ENCODE measurements around the gene GTF3A. TPM values are rescaled to one million over a fixed set of nuclear protein-coding genes. Genes with fewer than 3 reads are reported as not detected.
A peak's percentile ranks its signal among the peaks of the same experiment; 100 is the strongest.

GTF3A gene
- total RNA-seq, 1 donor from 2014 or later, result 75.9 TPM

GRCh38 chr13:27389891-27390290 lies 34.5 kb upstream of the GTF3A start:
- Mint-ChIP-seq H3K9me3 (ENCODE audit: low read depth) (no peaks in the 10 kb centered on the region), H3K4me3 (ENCODE audit: low read depth) (no peak overlapping the region), H3K4me1 (ENCODE audit: low read depth) (peaks cover 15% of the 10 kb centered on the region), H3K27me3 (peaks cover 3% of the 10 kb centered on the region), H3K27ac (no peak overlapping the region), H3K36me3 (ENCODE audit: insufficient read depth) (no peaks in the 10 kb centered on the region)
- no peak for TF ChIP-seq CTCF (IDR thresholded peaks at IDR 0.05; ENCODE audit: unreplicated experiment)
- no peak for DNase-seq (ENCODE audit: low spot score, unreplicated experiment)

- DNase-seq (ENCODE audit: low spot score, unreplicated experiment), result no peak
- no peaks in the 10 kb centered on the region for H3K9me3 Mint-ChIP-seq (ENCODE audit: low read depth)
- TF ChIP-seq CTCF (IDR thresholded peaks at IDR 0.05; ENCODE audit: unreplicated experiment), result no peak
- no peak overlapping the region for H3K4me3 Mint-ChIP-seq (ENCODE audit: low read depth)
- H3K4me1 Mint-ChIP-seq (ENCODE audit: low read depth), result peaks cover 27% of the 10 kb centered on the region
- H3K36me3 Mint-ChIP-seq (ENCODE audit: insufficient read depth), result no peaks in the 10 kb centered on the region
- no peaks in the 10 kb centered on the region for H3K27me3 Mint-ChIP-seq
- H3K27ac Mint-ChIP-seq, result no peak overlapping the region
Measured at GRCh38 chr13:27391471-27391870, 32.9 kb upstream of the GTF3A start.

- no peak for DNase-seq (ENCODE audit: low spot score, unreplicated experiment)
- Mint-ChIP-seq H3K27ac (no peak overlapping the region), H3K4me3 (ENCODE audit: low read depth) (no peak overlapping the region), H3K9me3 (ENCODE audit: low read depth) (no peaks in the 10 kb centered on the region), H3K4me1 (ENCODE audit: low read depth) (peaks cover 23% of the 10 kb centered on the region), H3K36me3 (ENCODE audit: insufficient read depth) (no peaks in the 10 kb centered on the region), H3K27me3 (no peaks in the 10 kb centered on the region)
- no peak for TF ChIP-seq CTCF (IDR thresholded peaks at IDR 0.05; ENCODE audit: unreplicated experiment)
Measured at GRCh38 chr13:27393101-27393500, 31.3 kb upstream of the GTF3A start.

- no peak overlapping the region for H3K4me3 Mint-ChIP-seq (ENCODE audit: low read depth)
Measured at GRCh38 chr13:27395007-27395510, 29.4 kb upstream of the GTF3A start.

GRCh38 chr13:27396252-27396846 lies 28.1 kb upstream of the GTF3A start:
- no peak overlapping the region for H3K4me3 Mint-ChIP-seq (ENCODE audit: low read depth)
- TF ChIP-seq CTCF (IDR thresholded peaks at IDR 0.05; ENCODE audit: unreplicated experiment), result no peak
- no peak for DNase-seq (ENCODE audit: low spot score, unreplicated experiment)
- H3K4me1 Mint-ChIP-seq (ENCODE audit: low read depth), result peaks cover 18% of the 10 kb centered on the region
- peak overlapping the region; percentile 66 for H3K27ac Mint-ChIP-seq
- H3K9me3 Mint-ChIP-seq (ENCODE audit: low read depth), result no peaks in the 10 kb centered on the region
- no peaks in the 10 kb centered on the region for H3K27me3 Mint-ChIP-seq
- H3K36me3 Mint-ChIP-seq (ENCODE audit: insufficient read depth), result no peaks in the 10 kb centered on the region

More at GRCh38 chr13:27395007-27395510, 29.4 kb upstream of the GTF3A start:
- no peak for DNase-seq (ENCODE audit: low spot score, unreplicated experiment)
- Mint-ChIP-seq H3K9me3 (ENCODE audit: low read depth) (no peaks in the 10 kb centered on the region), H3K36me3 (ENCODE audit: insufficient read depth) (no peaks in the 10 kb centered on the region), H3K4me1 (ENCODE audit: low read depth) (peaks cover 15% of the 10 kb centered on the region), H3K27ac (no peak overlapping the region), H3K27me3 (no peaks in the 10 kb centered on the region)
- no peak for TF ChIP-seq CTCF (IDR thresholded peaks at IDR 0.05; ENCODE audit: unreplicated experiment)

All from progenitor cell of endocrine pancreas (in vitro differentiated cells).